ENCODE measurements around the gene UBA3.

UBA3 gene

DNA sequence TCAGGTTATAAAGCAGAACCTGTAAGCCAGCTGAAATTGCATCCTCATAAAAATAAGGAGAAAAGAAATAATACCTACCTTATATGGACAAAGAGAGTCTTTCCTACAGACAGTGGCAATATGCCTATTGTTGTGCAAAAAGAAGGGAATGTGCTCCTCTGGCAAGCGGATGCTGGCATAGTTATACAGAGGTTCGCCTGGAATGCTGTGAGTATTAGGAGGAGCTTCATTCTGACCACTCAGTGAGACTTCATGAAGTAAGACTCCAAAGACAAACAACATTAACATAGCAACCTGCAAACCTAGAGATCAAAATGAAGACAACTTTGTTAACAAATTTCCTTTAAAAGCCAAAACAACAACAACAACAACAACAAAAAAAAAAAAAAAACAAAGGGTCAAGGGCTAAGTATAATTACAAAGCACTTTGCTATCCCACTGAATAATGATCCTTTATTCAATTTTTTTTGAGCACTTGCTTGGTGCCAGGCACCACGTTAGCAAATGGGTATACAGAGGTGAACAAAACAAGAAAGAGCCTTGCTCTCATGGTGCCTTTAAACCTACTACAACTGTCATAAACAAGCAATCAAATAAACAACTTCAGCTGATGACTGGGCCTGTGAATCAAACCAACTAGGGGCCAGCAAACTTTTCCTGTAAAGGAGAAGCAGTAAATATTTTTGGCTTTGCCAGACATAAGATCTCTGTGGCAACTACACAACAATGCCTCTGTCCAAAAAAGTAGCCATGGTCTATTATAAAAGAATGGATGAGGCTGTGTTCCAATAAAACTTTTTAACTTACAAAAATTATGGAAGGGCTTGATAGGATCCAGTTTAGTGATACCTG, 70.4 kb downstream of the UBA3 start:
- DNase-seq, result no peak

DNA sequence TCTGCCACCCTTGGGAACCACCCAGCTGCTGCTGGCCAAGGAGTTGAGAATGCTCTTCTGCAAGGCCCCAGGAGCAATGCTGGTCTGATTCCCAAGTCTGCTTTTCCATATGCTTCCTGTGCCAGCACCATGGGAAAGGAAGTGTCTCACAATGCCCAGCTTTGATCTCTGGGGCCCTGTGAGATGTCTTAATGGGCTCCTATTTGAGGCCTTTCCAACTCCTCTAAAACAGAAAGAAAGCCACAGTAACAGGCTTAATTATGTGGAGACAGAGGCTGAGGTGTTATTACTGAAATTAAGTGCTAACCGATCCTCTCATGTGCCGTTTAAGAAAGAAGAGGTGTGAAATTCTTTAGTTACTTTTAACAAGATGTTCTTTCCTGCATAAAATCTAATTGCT, 71.2 kb downstream of the UBA3 start:
- no peak for DNase-seq

GRCh38 chr3:69005791-69006482, 74.2 kb downstream of the UBA3 start:
- no peak for DNase-seq

- no peak for DNase-seq
Observed at GRCh38 chr3:69005071-69005790, 74.9 kb downstream of the UBA3 start.
